CD4-positive, alpha-beta T cell treated with Interleukin-17A for 1 hour (primary cell): ENCODE results near the gene PAX5.

Experiments
- DNase-seq: peaks from one replicate; pipeline ENCODE4 v3.0.0-alpha.2; 2020

Gene PAX5

GRCh38 chr9:37036776-37037502 is 2.9 kb upstream of the PAX5 start:
- peak; percentile 55 for DNase-seq

DNA sequence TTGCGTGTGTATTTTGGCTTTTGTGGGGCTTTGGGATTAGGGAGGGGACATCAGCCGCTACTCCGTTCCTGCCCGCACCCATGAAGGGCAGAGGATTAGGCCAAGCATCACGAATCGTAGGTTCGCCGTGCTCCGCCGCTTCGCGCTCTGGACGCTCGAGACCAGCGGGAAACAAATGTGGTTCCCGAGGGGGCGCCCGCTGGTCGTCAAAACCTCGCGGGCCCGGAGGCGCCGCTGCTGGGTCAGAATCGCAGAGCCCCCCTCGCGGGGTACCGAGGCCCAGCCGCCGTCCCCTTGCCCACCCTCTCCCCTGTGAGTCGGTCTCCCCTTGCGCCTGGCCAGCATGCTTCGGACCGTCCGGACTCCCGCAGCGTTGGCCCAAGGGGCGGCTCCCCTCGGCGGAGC is 2.3 kb upstream of the PAX5 start:
- DNase-seq, result no peak

- DNase-seq, result no peak
Measured at GRCh38 chr9:37035648-37036370, 1.7 kb upstream of the PAX5 start.

DNA sequence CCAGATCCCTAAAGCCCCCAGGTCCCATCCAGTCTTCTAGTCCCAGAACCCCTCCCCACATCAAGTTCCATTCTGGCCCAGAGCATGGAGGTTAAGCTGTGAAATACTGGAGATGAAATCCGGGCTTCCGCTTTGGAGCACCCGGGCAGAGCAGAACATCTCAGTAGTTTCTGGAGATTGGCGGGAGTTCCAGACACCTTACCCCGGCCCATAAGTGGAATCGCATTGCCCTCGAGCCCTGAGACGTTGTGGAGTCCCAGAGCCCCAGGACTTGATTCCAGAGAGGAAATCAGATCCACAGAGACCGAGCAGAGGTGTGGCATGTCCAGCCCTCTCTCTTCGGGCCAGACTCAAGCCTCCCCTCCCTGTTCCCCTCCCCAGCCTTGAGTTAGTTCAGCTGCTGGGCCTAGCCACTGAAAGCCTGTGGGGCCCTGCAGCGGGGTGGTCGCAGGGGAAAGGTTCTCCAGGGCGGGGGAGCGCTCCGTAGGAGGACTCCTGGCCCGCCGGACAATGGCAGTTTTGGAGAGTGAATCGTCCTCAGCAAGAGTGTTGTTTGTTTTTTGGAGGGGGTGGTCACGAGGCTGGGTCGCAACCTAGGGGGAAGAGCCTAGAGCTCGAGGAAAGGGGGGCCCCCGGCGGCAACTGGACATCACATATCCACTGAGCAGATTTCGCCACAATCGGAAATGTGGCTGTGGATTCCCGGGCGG is 1.0 kb upstream of the PAX5 start:
- DNase-seq, result no peak

DNA sequence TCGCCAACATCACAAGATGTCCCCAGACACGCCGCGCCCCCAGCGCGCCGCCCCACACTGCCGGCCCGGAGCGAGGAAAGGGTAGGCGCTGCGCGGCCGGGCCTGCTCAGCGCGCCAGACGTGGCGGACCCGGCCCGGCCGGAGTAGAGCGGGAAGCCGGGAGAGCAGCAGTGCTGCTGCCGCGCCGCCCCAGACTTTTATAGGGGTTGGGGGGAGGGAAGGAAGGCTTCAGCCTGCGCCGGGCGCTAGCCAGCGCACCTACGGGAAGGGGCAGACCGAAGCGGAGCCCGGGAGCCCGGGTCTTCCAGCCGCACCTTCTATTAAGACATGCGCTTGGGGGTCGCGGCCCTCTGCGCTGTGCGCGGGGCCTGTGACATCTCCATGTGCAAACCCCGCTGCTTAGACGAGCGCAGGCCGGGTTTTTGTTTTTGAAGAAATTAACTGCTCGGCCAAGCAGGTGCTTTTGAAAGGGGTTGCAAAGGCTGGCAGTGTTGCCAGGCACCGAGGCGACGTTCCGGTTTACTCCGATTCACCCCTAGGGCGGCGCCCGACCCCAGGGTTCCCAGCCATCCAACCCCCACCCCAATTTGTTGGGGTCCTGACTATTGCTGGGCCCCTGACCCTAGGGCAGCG is 353 bp upstream of the PAX5 start:
- no peak for DNase-seq

DNA sequence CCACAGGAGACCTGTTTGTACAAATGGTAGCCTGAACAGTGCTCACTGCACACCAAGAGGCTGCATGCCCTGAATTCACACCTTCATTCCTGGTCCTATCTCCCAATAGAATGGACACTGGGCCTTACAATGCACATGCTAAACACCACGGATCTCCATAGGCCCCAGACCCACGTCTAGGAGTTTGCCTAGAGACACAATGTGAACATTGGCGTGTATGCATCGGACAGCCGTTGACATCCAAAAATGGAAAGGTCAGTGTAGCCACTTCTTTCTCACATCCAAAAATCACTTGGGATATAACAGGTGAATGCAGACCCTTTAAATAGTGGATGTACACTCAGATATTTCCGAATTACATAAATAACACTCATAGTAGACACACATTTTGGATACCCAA is 927 bp downstream of the PAX5 start:
- DNase-seq, result no peak

- DNase-seq, result no peak
Measured at GRCh38 chr9:37032713-37033112, 1.4 kb downstream of the PAX5 start.

DNA sequence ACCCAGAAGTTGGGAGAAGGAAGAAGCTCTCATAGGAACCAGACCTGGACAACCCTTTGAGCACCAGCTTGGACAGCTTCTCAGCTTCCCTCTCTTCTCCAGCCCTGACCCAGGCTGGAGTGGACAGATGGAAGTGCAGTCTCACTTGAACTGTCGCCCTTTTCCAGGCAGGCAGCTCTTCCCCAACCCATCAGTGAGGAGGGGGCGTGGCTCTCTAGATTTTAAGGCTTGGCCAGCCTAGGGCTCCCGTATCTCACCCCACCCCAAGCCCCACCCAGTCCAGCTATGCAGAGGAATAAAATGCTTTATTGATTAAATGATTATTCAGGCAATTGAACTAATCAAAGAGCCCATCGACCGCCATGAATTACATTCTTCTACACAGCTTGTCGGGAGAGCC is 2.2 kb downstream of the PAX5 start:
- no peak for DNase-seq

DNA sequence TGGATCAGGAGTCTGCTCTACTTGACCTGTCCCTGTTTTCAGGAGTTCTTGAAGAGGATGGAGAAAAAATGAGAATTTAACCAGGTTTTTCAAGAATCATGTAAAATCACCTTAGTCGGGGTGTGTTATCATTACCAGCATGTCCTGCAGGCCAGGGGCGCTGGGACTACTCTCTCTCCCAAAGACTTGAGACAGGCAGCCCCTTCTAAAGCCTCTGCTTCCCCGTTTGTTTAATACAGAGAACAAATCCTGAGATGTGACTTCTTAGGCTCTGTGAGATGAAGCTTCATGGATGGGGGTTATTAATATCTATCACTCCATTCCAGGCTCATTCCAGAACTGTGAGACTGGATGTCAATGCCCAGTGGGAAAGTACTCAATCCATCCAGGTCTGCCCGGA is 3.0 kb downstream of the PAX5 start:
- no peak for DNase-seq

DNA sequence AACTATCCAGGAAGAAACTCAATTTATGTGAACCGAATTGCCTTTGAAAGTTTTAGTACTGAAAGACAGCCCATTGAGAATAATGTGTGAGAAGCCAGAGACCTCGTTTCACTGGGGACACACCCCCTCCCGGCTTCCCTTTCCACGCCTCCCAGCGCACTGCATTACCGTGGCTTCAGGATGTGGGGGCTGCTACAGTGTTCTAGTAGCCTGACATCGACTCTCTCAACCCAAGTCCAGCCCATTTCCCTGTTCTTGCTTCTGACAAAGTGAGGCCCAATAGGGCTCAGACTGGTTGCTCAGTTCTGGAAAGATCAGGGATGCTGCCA is 3.5 kb downstream of the PAX5 start:
- no peak for DNase-seq

DNA sequence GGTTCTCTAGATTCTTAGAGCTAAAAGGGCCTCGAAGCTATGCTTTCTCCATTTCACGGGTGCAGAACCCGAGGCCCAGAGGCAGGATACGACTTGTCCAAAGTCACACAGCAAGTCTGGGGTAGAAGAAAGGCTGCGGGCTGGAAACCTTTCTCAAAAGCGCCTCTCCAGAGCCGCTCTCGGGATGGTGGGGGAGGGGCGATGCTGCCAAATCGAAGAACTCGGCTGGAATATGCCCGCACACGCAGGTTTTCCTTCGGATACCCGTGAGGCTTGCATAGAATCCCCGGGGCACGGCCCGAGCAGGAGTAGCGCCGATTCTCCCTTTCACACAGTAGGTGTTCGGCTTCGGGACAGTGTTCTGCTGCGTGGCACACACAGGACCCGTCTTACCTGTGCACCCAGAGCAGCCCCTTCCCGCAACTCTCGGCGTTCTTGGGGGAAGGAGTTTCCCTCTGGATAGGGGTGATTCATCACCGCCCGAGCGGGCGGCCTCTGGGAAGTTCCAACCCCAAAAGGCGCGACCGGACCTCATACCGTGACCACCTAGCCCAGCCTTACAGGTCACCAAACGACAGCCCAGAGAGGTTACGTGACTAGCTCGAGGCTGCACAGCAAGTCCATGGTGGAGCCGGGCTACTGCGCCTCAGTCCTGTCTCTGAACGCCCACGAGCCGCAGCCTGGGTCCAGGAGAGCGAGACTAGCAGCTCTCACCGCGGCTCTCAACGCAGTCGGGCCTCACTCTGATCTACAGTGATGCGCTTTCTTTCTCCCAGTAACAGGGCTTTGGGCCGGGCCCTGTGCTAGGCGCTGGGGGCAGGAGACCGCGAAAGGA is 4.1 kb downstream of the PAX5 start:
- DNase-seq, result no peak

DNA sequence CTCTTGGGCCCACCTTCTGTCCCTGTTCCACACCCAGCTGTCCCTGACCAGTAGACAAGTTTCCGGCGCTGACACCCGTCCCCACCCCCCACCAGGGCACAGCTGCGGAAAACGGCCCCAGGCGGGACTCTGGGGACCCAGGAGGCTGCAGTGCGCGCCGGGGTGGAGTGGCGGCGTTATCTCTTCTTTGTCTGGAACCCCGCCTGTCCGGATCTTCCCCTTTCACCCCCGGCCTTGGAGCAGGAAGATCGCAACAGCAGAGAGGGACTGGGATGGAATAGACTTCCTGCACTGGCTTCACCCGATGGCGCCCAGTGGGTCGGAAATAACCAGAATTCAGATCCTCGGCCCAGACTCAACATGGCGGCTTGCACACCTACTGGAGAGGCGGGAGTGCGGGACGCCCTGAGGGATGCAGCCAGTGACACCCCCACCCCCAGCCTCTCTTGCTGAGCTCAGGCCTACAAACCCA is 4.7 kb downstream of the PAX5 start:
- DNase-seq, result no peak

DNA sequence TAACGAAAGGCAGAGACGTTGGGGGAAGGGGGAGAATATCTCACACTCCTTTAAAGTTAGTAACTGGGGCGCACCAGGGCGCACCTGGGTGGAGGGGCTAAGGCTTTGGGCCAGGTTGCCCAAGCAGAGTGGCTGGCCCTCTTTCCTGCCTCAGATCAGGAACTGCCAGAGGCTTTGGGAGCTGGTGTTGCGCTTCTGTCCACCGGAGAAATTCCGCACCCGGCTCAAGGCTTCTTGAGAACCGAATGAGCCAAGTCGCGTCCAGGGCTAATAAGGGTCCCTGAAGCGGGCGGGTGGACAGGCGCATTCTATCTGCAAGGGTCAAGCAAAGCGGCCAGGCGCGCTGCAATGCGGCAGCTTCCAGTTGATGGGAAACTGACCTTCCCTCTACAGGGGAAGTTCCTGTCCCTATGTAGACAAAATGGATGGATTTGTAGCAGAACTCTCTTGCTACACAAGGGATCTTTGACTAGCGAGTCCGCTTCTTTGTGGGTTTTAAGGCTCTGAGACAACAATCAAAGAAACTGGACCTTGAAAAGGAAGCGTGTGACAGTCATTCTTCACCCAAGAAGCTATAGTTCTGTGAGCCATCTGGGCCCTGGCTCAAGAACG is 5.5 kb downstream of the PAX5 start:
- no peak for DNase-seq

DNA sequence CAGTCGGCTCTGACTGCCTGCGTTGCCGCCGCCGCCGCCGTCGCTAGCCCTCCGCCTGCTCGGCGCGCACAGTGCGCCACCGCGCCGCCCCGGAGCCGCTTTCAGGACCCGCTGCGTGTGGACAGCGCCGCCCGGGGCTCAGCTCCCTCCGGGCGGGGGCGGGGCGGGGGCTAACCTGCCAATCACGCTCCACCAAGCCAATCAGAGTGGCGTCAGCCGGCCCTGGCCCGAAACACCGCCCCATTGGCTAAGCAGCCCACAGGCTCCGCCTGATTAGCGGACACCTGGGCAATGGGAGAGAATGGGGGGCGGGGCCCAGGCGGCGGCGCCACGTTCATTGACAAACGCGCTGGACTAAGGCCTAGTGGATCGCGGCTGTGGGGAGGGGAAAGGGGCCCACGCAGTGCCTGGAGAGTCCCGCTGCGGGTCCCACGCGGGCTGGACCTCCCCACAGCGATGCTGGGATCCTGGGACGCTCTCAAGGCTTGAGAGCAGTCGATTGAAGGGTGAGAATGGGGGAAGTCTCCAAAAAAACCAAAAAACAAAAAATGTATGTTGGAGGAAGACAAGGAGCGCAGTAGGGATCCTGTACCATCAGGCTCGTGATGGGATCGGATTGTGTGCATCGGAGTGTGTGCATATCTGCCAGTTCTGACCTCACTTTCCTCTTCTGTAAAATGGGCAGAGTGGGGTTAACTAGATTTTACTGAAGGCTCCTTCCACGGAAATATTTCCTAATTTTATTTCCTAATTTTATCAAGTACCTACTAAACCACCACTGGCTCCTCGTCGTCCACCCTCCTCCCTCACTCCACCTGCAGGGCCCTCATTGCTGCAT is 6.3 kb downstream of the PAX5 start:
- DNase-seq, result peak; percentile 85

GRCh38 chr9:37026931-37027581 is 7.0 kb downstream of the PAX5 start:
- no peak for DNase-seq

GRCh38 chr9:37026113-37026930 is 7.7 kb downstream of the PAX5 start:
- no peak for DNase-seq

DNA sequence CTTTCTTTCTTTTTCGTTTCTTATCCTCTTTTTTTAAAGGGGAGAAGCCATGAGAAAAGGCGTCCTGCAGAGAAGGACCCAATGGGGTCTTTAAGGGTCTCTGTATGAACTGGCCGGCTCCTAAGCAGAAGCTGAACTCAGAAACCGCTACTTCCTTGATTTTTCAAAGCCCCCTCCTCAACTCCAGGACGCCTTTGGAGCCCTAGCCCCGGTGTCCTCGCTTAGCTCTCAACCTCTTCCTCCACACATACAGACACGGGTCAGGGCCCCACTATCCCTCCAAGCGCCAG is 8.3 kb downstream of the PAX5 start:
- no peak for DNase-seq

DNA sequence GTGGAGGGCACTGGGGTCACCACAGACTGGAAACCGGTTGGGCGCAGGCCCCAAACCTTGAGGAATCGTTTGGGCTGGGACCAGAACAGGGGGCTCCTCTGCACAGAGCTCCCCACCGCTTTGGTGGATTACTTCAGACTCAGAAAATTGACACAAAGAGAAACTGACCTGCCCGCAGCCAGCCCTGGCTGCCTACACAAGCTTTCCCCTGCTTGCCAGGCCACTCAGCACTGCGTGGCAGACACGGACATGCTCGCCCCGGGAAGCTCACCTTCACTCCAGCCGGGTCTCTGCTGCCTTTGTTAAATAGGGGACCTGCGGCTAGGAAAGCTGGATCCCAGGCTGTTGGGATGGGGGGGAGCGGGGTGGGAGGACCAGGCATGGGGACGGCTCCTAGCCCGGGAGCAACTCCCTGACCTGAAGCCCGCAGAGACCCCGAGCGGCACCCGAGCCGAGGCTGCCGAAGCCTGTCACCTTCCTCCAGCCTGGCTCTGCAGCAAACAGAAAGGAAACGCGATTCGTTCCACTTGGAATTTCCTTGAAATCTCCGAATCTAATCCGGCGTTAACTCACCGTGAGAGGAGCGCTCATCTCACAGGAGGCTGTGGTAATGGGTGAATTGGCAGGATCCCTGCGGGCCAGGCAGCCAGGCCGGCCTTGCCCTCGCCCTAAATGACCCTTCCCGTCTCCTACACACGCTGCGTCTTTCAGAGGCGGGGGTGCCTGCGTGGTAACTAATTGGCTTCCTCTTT is 8.8 kb downstream of the PAX5 start:
- no peak for DNase-seq

DNA sequence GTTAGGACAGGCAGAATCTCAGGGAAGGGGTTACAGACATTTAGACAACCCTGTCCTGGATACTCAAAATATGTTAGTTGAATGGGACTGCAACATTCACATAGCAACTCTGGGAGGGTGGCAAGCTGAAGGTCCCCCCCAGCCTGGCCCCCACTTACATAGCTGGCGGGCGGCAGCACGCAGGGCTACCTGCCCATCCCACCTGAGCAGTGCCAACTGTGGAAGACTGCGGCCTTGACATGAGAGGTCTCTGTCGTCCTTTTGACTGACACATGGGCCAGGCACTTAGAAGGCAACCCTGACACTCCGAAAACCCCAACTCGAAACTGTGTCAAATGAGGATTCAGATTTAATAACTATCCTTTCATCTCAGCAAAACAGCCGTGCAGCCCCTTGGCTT is 16.5 kb downstream of the PAX5 start:
- DNase-seq, result no peak
